Aorta (tissue), 5 donors: Measurements from ENCODE around the gene NCK1. TPM values are rescaled to one million over a fixed set of nuclear protein-coding genes. Genes with fewer than 3 reads are reported as not detected.

Experiments
- ATAC-seq: fragments of 200-7000 bp; cut with Tn5 transposase; one replicate; pipeline ENCODE4 v1.9.1; 2022; ENCODE audit warnings: moderate library complexity; ENCODE audit not compliant: low FRiP score
- DNase-seq, 2 donors: peaks; one replicate each; pipeline ENCODE4 v3.0.0-alpha.2; 2020
- H3K27ac ChIP-seq, 2 donors: one replicate each; pipeline ENCODE4 v1.5.1; 2013; ENCODE audit warnings: low read length in 2 of 2, mild to moderate bottlenecking in 2 of 2, moderate library complexity in 2 of 2, control low read depth in 1 of 2, inconsistent platforms in 1 of 2, low read depth in 1 of 2
- H3K27me3 ChIP-seq, 2 donors: one replicate each; pipeline ENCODE4 v1.6.1; 2013; ENCODE audit warnings: control low read depth in 1 of 2, low read length in 1 of 2, mild to moderate bottlenecking in 1 of 2, moderate library complexity in 1 of 2; ENCODE audit not compliant: insufficient read depth in 2 of 2, control insufficient read depth in 1 of 2
- H3K36me3 ChIP-seq, 2 donors: one replicate each; pipeline ENCODE4 v1.6.1; 2013; ENCODE audit warnings: control low read depth in 1 of 2, low read length in 1 of 2, mild to moderate bottlenecking in 1 of 2; ENCODE audit not compliant: insufficient read depth in 2 of 2, control insufficient read depth in 1 of 2
- H3K4me1 ChIP-seq, 2 donors: one replicate each; pipeline ENCODE4 v1.6.1; 2013; ENCODE audit warnings: low read length in 2 of 2, control low read depth in 1 of 2, mild to moderate bottlenecking in 1 of 2, moderate library complexity in 1 of 2; ENCODE audit not compliant: insufficient read depth in 2 of 2, control insufficient read depth in 1 of 2
- H3K4me3 ChIP-seq, 2 donors: one replicate each; pipeline ENCODE4 v1.5.1; 2013; ENCODE audit warnings: low read length in 2 of 2, control low read depth in 1 of 2, mild to moderate bottlenecking in 1 of 2
- H3K9me3 ChIP-seq: one replicate; pipeline ENCODE4 v1.6.1; 2013; ENCODE audit warnings: mild to moderate bottlenecking, low read length; ENCODE audit not compliant: control insufficient read depth
- WGBS, 2 donors: extraction: QIAGEN DNeasy Blood & Tissue Kit; methylation state at CpG; one replicate each; pipeline ENCODE4 v1.1.7; 2013; 5-methylcytosine and 5-hydroxymethylcytosine counted together
- intact Hi-C, 2 donors: fragments of 100-400 bp; cut with DNase I; formaldehyde crosslinking; loops; one replicate each; pipeline versions ENCODE4 v1.14.2 to v1.15.0; 2022
- polyA plus RNA-seq, 2 donors: library from polyadenylated mRNA; stranded (reverse); fragments of 200-250 nt; gene quantifications; one replicate each; pipeline ENCODE4 v1.2.3, GENCODE V29; 2013
- total RNA-seq, 2 donors: library from RNA; stranded (reverse); fragmentation: NEBNext Ultra II Directional; extraction: Animal tissue kit (Norgen Biotek cat#: 25700); gene quantifications; one replicate each; pipeline ENCODE4 v1.2.1, GENCODE V29; 2021
- donor health status: healthy with polysubstance abuse.
- donor health status: Bipolar disorder and iron deficiency.
- donor health status: DM: no; HTN: no; CAD: no.
- donor health status: DM: no; HTN: no; CAD: no.
- donor health status: DM: yes; HTN: yes; CAD: no.

Gene NCK1
- total and polyA plus RNA-seq, 4 donors: 21.0 to 51.9 (median 30.6) TPM

DNA sequence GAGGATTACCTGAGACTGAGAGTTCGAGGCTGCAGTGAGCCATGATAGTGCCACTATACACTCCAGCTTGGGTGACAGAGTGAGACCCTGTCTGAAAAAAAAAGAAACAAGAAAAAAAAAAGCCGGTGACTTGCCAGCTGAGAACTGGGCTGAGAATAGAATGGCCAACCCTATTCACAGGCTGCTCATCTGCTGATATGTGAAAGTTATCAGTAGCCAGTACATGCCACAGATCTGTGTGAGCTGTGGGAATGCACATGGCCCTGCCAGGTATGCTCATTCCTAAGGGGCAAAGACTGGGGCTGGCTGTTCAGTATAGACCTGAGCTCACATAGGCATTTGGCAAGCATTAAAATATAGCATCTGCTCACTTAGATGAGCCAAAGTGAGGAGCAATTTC, 126.6 kb downstream of the NCK1 start:
- Histone ChIP-seq H3K4me3 (no peak overlapping the region), H3K9me3 (no peaks in the 10 kb centered on the region), H3K36me3 (no peaks in the 10 kb centered on the region), H3K4me1 (no peaks in the 10 kb centered on the region), H3K27me3 (no peaks in the 10 kb centered on the region), H3K27ac (no peak overlapping the region)
- 94 to 95% methylated on average over 2 of the region's 2 CpGs for WGBS, 2 donors
- intact Hi-C loops: no loop called here
- DNase-seq: no peak
- ATAC-seq: no peak

DNA sequence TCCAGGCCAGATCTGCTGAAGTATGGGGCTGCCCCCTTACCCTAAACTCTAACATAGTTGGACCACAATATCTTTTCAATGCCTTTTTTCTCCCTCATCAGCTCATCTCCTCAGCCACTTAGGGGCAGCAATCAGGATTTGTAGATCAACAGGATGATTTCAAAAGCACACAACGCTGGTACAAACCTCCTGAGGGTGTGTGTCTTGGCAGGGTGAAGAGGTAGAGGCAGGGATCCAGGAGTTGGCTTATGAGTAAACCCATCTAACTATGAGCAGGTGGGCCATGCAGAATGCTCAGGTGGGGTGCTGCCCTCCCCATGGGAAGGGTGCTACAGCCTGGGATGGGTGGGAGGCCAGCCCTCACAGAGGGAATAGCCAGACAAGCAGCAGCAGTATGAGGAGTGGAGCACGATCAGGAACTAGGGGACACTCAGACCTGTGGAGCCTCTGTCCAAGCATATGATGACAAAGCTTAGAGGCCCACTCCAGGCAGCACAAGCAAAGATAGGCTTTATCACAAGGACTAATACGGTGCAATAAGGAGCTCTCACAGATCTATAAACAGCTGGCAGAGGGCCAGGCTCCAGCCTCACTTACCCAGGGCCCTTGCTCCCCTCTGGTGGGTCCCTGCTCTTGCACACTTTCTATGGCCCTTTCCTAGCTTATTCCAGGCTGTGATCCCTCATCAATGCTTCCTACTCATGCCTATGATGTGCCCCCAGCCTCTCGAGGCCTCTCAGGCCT, 127.9 kb downstream of the NCK1 start:
- H3K4me1 ChIP-seq: no peaks in the 10 kb centered on the region
- DNase-seq: no peak
- WGBS, 2 donors: 86 to 90% methylated on average over 4 of the region's 4 CpGs
- H3K27ac ChIP-seq: no peak overlapping the region
- no peaks in the 10 kb centered on the region for H3K9me3 ChIP-seq
- no peaks in the 10 kb centered on the region for H3K27me3 ChIP-seq
- no peaks in the 10 kb centered on the region for H3K36me3 ChIP-seq
- intact Hi-C loops: loop anchor here in 1 of 2 donors (5.0 kb wide), 1 partner anchor 128 kb away; the partner anchor contains the start of gene NCK1
- H3K4me3 ChIP-seq: no peak overlapping the region
- ATAC-seq: no peak

DNA sequence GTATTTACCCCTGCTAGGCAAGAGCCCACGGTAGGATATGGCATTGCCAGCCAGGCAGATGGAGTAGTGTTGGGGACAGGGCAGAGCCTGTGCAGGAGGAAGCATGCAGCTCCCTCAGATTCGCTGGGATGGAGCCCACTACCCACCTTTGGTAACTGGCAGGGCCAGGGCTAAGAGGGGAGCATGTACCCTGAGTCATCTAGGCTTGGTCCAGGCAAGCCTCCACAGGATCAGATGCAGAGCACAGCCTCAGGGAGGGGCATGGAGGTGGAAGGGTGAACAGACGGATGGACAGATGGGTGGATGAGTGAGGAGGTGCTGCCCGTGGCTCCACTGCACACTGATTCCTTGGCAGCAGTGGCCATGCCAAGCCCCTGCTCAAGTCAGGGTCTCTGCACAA, 128.8 kb downstream of the NCK1 start:
- 88 to 95% methylated on average over 4 of the region's 4 CpGs for WGBS, 2 donors
- Histone ChIP-seq H3K27ac (no peak overlapping the region), H3K36me3 (no peaks in the 10 kb centered on the region), H3K9me3 (no peaks in the 10 kb centered on the region), H3K4me1 (peaks cover 0 to 3% of the 10 kb centered on the region in 2 donors), H3K4me3 (no peak overlapping the region), H3K27me3 (no peaks in the 10 kb centered on the region)
- ATAC-seq (no peak), DNase-seq (peak in 1 of 2 donors; percentile 61)
- intact Hi-C loops: loop anchor here in 1 of 2 donors (5.0 kb wide), 1 partner anchor 129 kb away; the partner anchor contains the start of gene NCK1

DNA sequence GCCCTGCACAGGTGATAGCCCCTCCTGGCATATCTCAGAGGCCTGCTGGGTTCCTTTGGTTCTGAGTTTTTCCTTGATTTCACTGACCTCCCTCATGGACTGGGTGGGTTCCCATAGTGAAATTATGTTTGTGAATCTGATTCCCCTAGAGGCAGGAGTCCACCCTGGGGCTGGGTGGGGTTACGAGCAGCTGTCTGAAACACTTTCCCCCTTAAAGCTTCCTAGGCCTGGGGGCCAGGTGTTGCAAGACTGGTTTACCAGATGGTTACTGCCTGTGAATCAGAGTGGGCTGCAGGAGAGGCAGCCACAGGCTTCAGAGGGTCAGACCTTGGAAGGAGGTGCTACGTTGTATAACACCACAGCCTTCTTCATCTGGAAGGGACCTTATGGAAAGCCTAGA, 130.1 kb downstream of the NCK1 start:
- intact Hi-C loops: loop anchor here in 1 of 2 donors (5.0 kb wide), 1 partner anchor 130 kb away; the partner anchor contains the start of gene NCK1

DNA sequence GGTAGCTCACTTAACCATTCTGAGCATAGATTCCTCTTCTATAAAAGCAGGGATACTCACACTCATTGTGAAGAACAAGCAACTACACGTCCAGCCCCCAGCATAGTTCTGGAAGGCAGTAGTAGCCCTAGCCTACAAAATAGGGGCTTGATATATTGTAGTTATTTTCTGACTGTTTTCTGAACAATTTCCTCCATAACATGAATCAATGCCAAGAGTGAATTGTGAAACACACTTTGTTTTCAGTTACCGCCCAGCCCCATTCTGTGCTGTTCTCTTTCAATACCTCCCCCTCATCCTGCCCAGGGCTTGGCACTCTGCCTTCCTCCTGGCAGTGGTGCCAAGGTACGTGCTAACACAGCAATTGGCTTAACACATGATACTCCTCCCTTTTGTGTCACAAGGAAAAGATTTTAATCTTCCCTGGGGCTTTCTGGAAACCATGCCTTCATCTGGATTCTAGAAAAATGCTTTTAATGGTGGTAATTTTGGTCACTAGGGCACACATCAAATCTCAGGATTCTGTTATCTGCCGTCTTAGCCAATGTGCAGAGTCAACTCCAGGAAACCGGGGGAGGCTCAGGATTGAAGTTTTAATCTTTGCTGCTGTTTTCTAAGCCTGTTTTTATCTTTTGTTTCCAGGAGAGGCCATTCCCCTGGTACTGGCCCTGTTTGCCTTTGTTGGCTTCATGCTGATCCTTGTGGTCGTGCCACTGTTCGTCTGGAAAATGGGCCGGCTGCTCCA, 132.9 kb downstream of the NCK1 start:
- no peaks in the 10 kb centered on the region for H3K36me3 ChIP-seq
- no peaks in the 10 kb centered on the region for H3K9me3 ChIP-seq
- peak; percentile 93 for ATAC-seq
- peak overlapping the region; percentile 90 to 95 for H3K27ac ChIP-seq
- intact Hi-C loops: loop anchor here in 1 of 2 donors (2.0 to 5.0 kb wide), 4 partner anchors 18 to 923 kb away; partner anchors contain the start of genes NCK1 and STAG1
- H3K27me3 ChIP-seq: no peaks in the 10 kb centered on the region
- H3K4me3 ChIP-seq: no peak overlapping the region
- peaks cover 0 to 3% of the 10 kb centered on the region in 2 donors for H3K4me1 ChIP-seq
- DNase-seq: peak; percentile 92 to 93
- 6 to 11% methylated on average over 8 of the region's 8 CpGs for WGBS, 2 donors

More for the DNA sequence above, 130.1 kb downstream of the NCK1 start:
- Histone ChIP-seq H3K4me3 (no peak overlapping the region), H3K27me3 (no peaks in the 10 kb centered on the region), H3K9me3 (no peaks in the 10 kb centered on the region), H3K4me1 (peaks cover 0 to 3% of the 10 kb centered on the region in 2 donors), H3K36me3 (no peaks in the 10 kb centered on the region), H3K27ac (no peak overlapping the region)
- WGBS, 2 donors: 96 to 97% methylated on average over 2 of the region's 2 CpGs
- ATAC-seq (no peak), DNase-seq (no peak)

DNA sequence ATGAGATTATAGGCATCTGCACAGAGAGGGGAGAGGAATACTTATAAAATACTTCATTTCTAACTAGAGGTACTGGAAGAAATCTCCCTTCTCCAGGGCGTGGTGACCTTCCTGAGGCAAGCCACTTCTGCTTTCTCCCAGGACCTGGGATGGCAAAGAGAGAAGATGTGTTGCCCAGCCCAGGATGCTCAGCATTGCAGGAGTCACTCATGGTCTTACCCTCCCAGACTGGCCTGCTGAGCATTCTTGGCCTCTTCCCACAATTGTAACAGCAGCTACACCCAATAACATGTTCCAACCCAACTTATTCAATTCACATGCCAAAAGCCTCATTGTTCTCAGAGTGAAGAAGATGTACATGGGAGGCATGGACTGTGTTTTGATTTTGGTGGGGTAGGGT, 133.6 kb downstream of the NCK1 start:
- Histone ChIP-seq H3K27me3 (no peaks in the 10 kb centered on the region), H3K4me3 (no peak overlapping the region), H3K4me1 (peaks cover 0 to 3% of the 10 kb centered on the region in 2 donors), H3K36me3 (no peaks in the 10 kb centered on the region), H3K27ac (peak overlapping the region; percentile 90 to 95), H3K9me3 (no peaks in the 10 kb centered on the region)
- 97 to 100% methylated on average over 1 of the region's 1 CpG for WGBS, 2 donors
- ATAC-seq (peak; percentile 9), DNase-seq (no peak)
- intact Hi-C loops: loop anchor here in 1 of 2 donors (2.0 to 5.0 kb wide), 3 partner anchors 17 to 923 kb away; partner anchors contain the start of gene STAG1

Other genes starting within 250 kb of the NCK1 start
- 10 to 100 TPM; 63.6 to 68.6 TPM for gene STAG1, start 109.8 kb upstream of the NCK1 start, total RNA-seq
- 10 to 100 TPM; 11.0 to 13.2 TPM for gene STAG1, start 109.8 kb upstream of the NCK1 start, polyA plus RNA-seq
- gene SLC35G2, start 43.1 kb upstream of the NCK1 start, total RNA-seq: 10 to 100 TPM in 1 of 2 donors, 1 to 10 TPM in 1; 7.5 to 13.1 TPM
- gene SLC35G2, start 43.1 kb upstream of the NCK1 start, polyA plus RNA-seq: 1 to 10 TPM; 1.1 to 2.3 TPM
- 1 to 10 TPM; 2.9 to 3.6 TPM for gene IL20RB, start 95.8 kb downstream of the NCK1 start, total RNA-seq
- under 1 TPM in 1 of 2 donors, not detected in 1; 0.90 TPM for gene IL20RB, start 95.8 kb downstream of the NCK1 start, polyA plus RNA-seq